Mucosa of rectum (tissue), 2 donors: ENCODE data around the gene PTPA.

Experiments
- H3K27ac ChIP-seq, 2 donors: one replicate each; pipeline ENCODE4 v1.7.0; 2013; ENCODE audit warnings: inconsistent platforms in 2 of 2, low read depth in 2 of 2, low read length in 2 of 2
- H3K27me3 ChIP-seq, 2 donors: one replicate each; pipeline ENCODE4 v1.7.0; 2013; ENCODE audit warnings: low read length in 2 of 2; ENCODE audit not compliant: control insufficient read depth in 2 of 2, insufficient read depth in 2 of 2
- H3K36me3 ChIP-seq, 2 donors: one replicate each; pipeline ENCODE4 v1.7.0; 2013; ENCODE audit warnings: low read length in 2 of 2; ENCODE audit not compliant: control insufficient read depth in 2 of 2, insufficient read depth in 2 of 2
- H3K4me1 ChIP-seq, 2 donors: one replicate each; pipeline ENCODE4 v1.7.0; 2013; ENCODE audit warnings: low read length in 2 of 2, mild to moderate bottlenecking in 1 of 2; ENCODE audit not compliant: control insufficient read depth in 2 of 2, insufficient read depth in 2 of 2
- H3K4me3 ChIP-seq, 2 donors: one replicate each; pipeline ENCODE4 v1.7.0; 2013; ENCODE audit warnings: low read length in 2 of 2
- H3K9ac ChIP-seq, 2 donors: one replicate each; pipeline ENCODE4 v1.7.0; 2013; ENCODE audit warnings: low read length in 2 of 2, low read depth in 1 of 2, mild to moderate bottlenecking in 1 of 2
- H3K9me3 ChIP-seq, 2 donors: one replicate each; pipeline ENCODE4 v1.7.0; 2013; ENCODE audit warnings: low read length in 2 of 2; ENCODE audit not compliant: control insufficient read depth in 2 of 2
- donor health status: healthy.
- donor health status: Normal muscosa, but diverticular disease.

Gene PTPA

GRCh38 chr9:129073404-129073803, 37.8 kb upstream of the PTPA start:
- peaks cover 23 to 27% of the 10 kb centered on the region in 2 donors for H3K4me1 ChIP-seq
- no peak overlapping the region for H3K9ac ChIP-seq
- H3K4me3 ChIP-seq, result no peak overlapping the region
- H3K9me3 ChIP-seq, result no peaks in the 10 kb centered on the region
- peaks cover 3 to 8% of the 10 kb centered on the region in 2 donors for H3K36me3 ChIP-seq
- no peaks in the 10 kb centered on the region for H3K27me3 ChIP-seq
- H3K27ac ChIP-seq, result no peak overlapping the region

GRCh38 chr9:129074106-129074505, 37.1 kb upstream of the PTPA start:
- Histone ChIP-seq H3K27ac (no peak overlapping the region), H3K9me3 (no peaks in the 10 kb centered on the region), H3K4me1 (peaks cover 27 to 30% of the 10 kb centered on the region in 2 donors), H3K27me3 (no peaks in the 10 kb centered on the region), H3K36me3 (peaks cover 3% of the 10 kb centered on the region in 2 donors), H3K4me3 (no peak overlapping the region), H3K9ac (no peak overlapping the region)

- H3K4me3 ChIP-seq, result no peak overlapping the region
- peaks cover 0 to 3% of the 10 kb centered on the region in 2 donors for H3K36me3 ChIP-seq
- H3K27me3 ChIP-seq, result no peaks in the 10 kb centered on the region
- H3K4me1 ChIP-seq, result peaks cover 33 to 36% of the 10 kb centered on the region in 2 donors
- H3K9ac ChIP-seq, result peak overlapping the region in 1 of 2 donors; percentile 17
- no peaks in the 10 kb centered on the region for H3K9me3 ChIP-seq
- peak overlapping the region; percentile 63 to 74 for H3K27ac ChIP-seq
Observed at GRCh38 chr9:129075996-129076639, 35.1 kb upstream of the PTPA start.

- Histone ChIP-seq H3K27ac (peak overlapping the region; percentile 63 to 74), H3K4me3 (no peak overlapping the region), H3K36me3 (peaks cover 0 to 3% of the 10 kb centered on the region in 2 donors), H3K9me3 (no peaks in the 10 kb centered on the region), H3K27me3 (no peaks in the 10 kb centered on the region), H3K9ac (peak overlapping the region in 1 of 2 donors; percentile 51), H3K4me1 (peaks cover 36 to 38% of the 10 kb centered on the region in 2 donors)
Observed at GRCh38 chr9:129076640-129077037, 34.6 kb upstream of the PTPA start.

- H3K36me3 ChIP-seq, result no peaks in the 10 kb centered on the region
- H3K9me3 ChIP-seq, result no peaks in the 10 kb centered on the region
- no peak overlapping the region for H3K4me3 ChIP-seq
- H3K9ac ChIP-seq, result peak overlapping the region in 1 of 2 donors; percentile 51
- peak overlapping the region; percentile 63 to 74 for H3K27ac ChIP-seq
- no peaks in the 10 kb centered on the region for H3K27me3 ChIP-seq
- peaks cover 42 to 44% of the 10 kb centered on the region in 2 donors for H3K4me1 ChIP-seq
Observed at GRCh38 chr9:129077236-129077635, 34.0 kb upstream of the PTPA start.

- peak overlapping the region; percentile 84 to 92 for H3K27ac ChIP-seq
- no peaks in the 10 kb centered on the region for H3K36me3 ChIP-seq
Observed at GRCh38 chr9:129078691-129079503, 32.3 kb upstream of the PTPA start.

GRCh38 chr9:129079829-129080228, 31.4 kb upstream of the PTPA start:
- Histone ChIP-seq H3K27ac (peak overlapping the region; percentile 68 to 87), H3K4me3 (peak overlapping the region; percentile 85 to 86), H3K9me3 (no peaks in the 10 kb centered on the region), H3K27me3 (no peaks in the 10 kb centered on the region), H3K9ac (peak overlapping the region; percentile 66 to 72), H3K36me3 (peaks cover 4 to 5% of the 10 kb centered on the region in 2 donors), H3K4me1 (peaks cover 51 to 67% of the 10 kb centered on the region in 2 donors)

More at GRCh38 chr9:129078691-129079503, 32.3 kb upstream of the PTPA start:
- H3K27me3 ChIP-seq, result no peaks in the 10 kb centered on the region
- peaks cover 51 to 60% of the 10 kb centered on the region in 2 donors for H3K4me1 ChIP-seq
- H3K9me3 ChIP-seq, result no peaks in the 10 kb centered on the region
- H3K4me3 ChIP-seq, result peak overlapping the region; percentile 28 to 34
- peak overlapping the region; percentile 32 to 60 for H3K9ac ChIP-seq

GRCh38 chr9:129080298-129080600, 31.0 kb upstream of the PTPA start:
- Histone ChIP-seq H3K27me3 (no peaks in the 10 kb centered on the region), H3K4me3 (peak overlapping the region; percentile 85 to 86), H3K27ac (peak overlapping the region; percentile 68 to 87), H3K36me3 (peaks cover 8 to 9% of the 10 kb centered on the region in 2 donors), H3K9me3 (no peaks in the 10 kb centered on the region), H3K9ac (peak overlapping the region; percentile 66 to 72), H3K4me1 (peaks cover 51 to 67% of the 10 kb centered on the region in 2 donors)

GRCh38 chr9:129080601-129081387, 30.4 kb upstream of the PTPA start, which contains the start of gene DOLPP1:
Gene DOLPP1, plus strand, starts transcription at chr9:129081111. Its CDS starts 21 bp downstream, at chr9:129081132.
- no peaks in the 10 kb centered on the region for H3K9me3 ChIP-seq
- peak within 1 kb of the TSS; percentile 81 to 87 for H3K27ac ChIP-seq
- H3K9ac ChIP-seq, result peak within 1 kb of the TSS; percentile 76 to 79
- peak within 1 kb of the TSS; percentile 85 to 86 for H3K4me3 ChIP-seq
- H3K4me1 ChIP-seq, result peaks cover 51 to 66% of the 10 kb centered on the region in 2 donors
- H3K27me3 ChIP-seq, result no peaks in the 10 kb centered on the region
- H3K36me3 ChIP-seq, result peaks cover 13 to 14% of the 10 kb centered on the region in 2 donors
